ENCODE results near the gene PDLIM4. TPM values are rescaled to one million over a fixed set of nuclear protein-coding genes. Genes with fewer than 3 reads are reported as not detected.

PDLIM4 gene
- total RNA-seq, 1 experiment from 2014 or later: 7.6 TPM

- Histone ChIP-seq H2BK20ac (ENCODE audit: low read depth, low read length, poor library complexity, severe bottlenecking) (no peak overlapping the region), H2BK5ac (ENCODE audit: insufficient read length, low read length) (no peak overlapping the region), H4K91ac (ENCODE audit: insufficient read length, low read depth, low read length) (no peak overlapping the region), H2BK15ac (ENCODE audit: low read depth, low read length) (no peak overlapping the region), H3K4me1 (ENCODE audit: insufficient read depth, low read length) (no peaks in the 10 kb centered on the region), H2BK120ac (ENCODE audit: low read depth, low read length, poor library complexity, severe bottlenecking) (no peak overlapping the region), H4K20me1 (ENCODE audit: control insufficient read depth, insufficient read depth, insufficient read length) (no peaks in the 10 kb centered on the region), H2AFZ (ENCODE audit: low read length) (no peak overlapping the region), H3K14ac (ENCODE audit: insufficient read depth, low read length) (no peak overlapping the region), H3K27ac (ENCODE audit: insufficient read length, low read depth, low read length) (no peak overlapping the region), H3K9ac (ENCODE audit: extremely low read depth, insufficient read length, low read length) (no peak overlapping the region), H3K23me2 (ENCODE audit: insufficient read length, low read depth, low read length, poor library complexity, severe bottlenecking) (peaks cover 2% of the 10 kb centered on the region), H3K9me3 (ENCODE audit: control insufficient read depth, low read depth, low read length) (no peaks in the 10 kb centered on the region), H3K27me3 (ENCODE audit: insufficient read depth, low read length) (no peaks in the 10 kb centered on the region), H4K5ac (ENCODE audit: insufficient read length, low read depth, low read length) (no peak overlapping the region), H3K79me2 (ENCODE audit: insufficient read depth, low read length) (no peaks in the 10 kb centered on the region), H2AK5ac (ENCODE audit: insufficient read length, low read length) (no peak overlapping the region), H2BK12ac (ENCODE audit: insufficient read length, low read depth, low read length) (no peak overlapping the region), H3K18ac (ENCODE audit: insufficient read length, low read depth, low read length) (no peak overlapping the region), H3K56ac (ENCODE audit: insufficient read length, low read depth, low read length) (no peak overlapping the region), H3K79me1 (ENCODE audit: insufficient read depth, low read depth, low read length, poor library complexity, severe bottlenecking) (no peaks in the 10 kb centered on the region), H4K8ac (replicated peaks; ENCODE audit: insufficient read length, low read depth, low read length) (no peak overlapping the region), H3K23ac (ENCODE audit: insufficient read length, low read depth, low read length) (no peak overlapping the region), H3K4ac (ENCODE audit: low read depth, low read length) (no peak overlapping the region), H3T11ph (ENCODE audit: low read length) (no peak overlapping the region), H3K4me2 (ENCODE audit: insufficient read depth, insufficient read length, low read length) (no peak overlapping the region)
- Mint-ChIP-seq H3K4me3 (no peak overlapping the region), H3K27ac (no peak overlapping the region), H3K36me3 (ENCODE audit: insufficient read depth in 1 of 3, low read depth in 3 of 3) (peaks cover 0 to 3% (median 1%) of the 10 kb centered on the region in 3 experiments; a peak in 1 of 7 replicates), H3K27me3 (ENCODE audit: low read depth) (no peaks in the 10 kb centered on the region), H3K4me1 (peaks cover 12 to 21% of the 10 kb centered on the region in 2 experiments), H3K9me3 (no peaks in the 10 kb centered on the region)
- no peak; the same call in 2 of the 3 replicates for TF ChIP-seq CTCF (conservative IDR thresholded peaks at IDR 0.05)
- WGBS (ENCODE audit: extremely low coverage, insufficient read length, low lambda C conversion rate): no CpG with 5 or more reads among the region's 77 CpGs
- DNase-seq: peak; percentile 67
Measured at GRCh38 chr5:132271251-132272246, 14.1 kb downstream of the PDLIM4 start.

All from H9 (cell line).